Erythroblast (primary cell): ENCODE data around the gene CDRT4.

Experiments
- GATA1 ChIP-seq: IDR thresholded peaks from 2 replicates; pipeline ENCODE4 v1.6.1; 2011; ENCODE audit warnings: low read depth, mild to moderate bottlenecking, control low read depth, low read length, moderate library complexity
- POLR2A ChIP-seq: IDR thresholded peaks from 2 replicates; pipeline ENCODE4 v1.6.1; 2011; ENCODE audit warnings: mild to moderate bottlenecking, low read length

- TF ChIP-seq POLR2A (no peak), GATA1 (no peak)
Observed at GRCh38 chr17:15492186-15492585, 24.8 kb upstream of the CDRT4 start.
